ENCODE measurements around the gene UNK. TPM values are rescaled to one million over a fixed set of nuclear protein-coding genes. Genes with fewer than 3 reads are reported as not detected.

Gene UNK
- total and polyA plus RNA-seq, 2 of the 13 experiments (the other 11 are each of a cell fraction or from before 2014, with no cell fraction given): 31.6 to 33.0 TPM

- TF ChIP-seq, protein P1, sequence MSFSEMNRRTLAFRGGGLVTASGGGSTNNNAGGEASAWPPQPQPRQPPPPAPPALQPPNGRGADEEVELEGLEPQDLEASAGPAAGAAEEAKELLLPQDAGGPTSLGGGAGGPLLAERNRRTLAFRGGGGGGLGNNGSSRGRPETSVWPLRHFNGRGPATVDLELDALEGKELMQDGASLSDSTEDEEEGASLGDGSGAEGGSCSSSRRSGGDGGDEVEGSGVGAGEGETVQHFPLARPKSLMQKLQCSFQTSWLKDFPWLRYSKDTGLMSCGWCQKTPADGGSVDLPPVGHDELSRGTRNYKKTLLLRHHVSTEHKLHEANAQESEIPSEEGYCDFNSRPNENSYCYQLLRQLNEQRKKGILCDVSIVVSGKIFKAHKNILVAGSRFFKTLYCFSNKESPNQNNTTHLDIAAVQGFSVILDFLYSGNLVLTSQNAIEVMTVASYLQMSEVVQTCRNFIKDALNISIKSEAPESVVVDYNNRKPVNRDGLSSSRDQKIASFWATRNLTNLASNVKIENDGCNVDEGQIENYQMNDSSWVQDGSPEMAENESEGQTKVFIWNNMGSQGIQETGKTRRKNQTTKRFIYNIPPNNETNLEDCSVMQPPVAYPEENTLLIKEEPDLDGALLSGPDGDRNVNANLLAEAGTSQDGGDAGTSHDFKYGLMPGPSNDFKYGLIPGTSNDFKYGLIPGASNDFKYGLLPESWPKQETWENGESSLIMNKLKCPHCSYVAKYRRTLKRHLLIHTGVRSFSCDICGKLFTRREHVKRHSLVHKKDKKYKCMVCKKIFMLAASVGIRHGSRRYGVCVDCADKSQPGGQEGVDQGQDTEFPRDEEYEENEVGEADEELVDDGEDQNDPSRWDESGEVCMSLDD (CRISPR knock-in tag; IDR thresholded peaks at IDR 0.05; ENCODE audit: borderline replicate concordance): peak; percentile 76; the same call in 1 of the 2 replicates
- TF ChIP-seq STAG1 (CRISPR knock-in tag; IDR thresholded peaks at IDR 0.05) (no peak), ZFP41 (CRISPR knock-in tag; IDR thresholded peaks at IDR 0.05; ENCODE audit: borderline replicate concordance) (no peak), ZFP1 (CRISPR knock-in tag; IDR thresholded peaks at IDR 0.05) (no peak), ZSCAN25 (CRISPR knock-in tag; IDR thresholded peaks at IDR 0.05) (no peak), RBAK (CRISPR knock-in tag; IDR thresholded peaks at IDR 0.05) (no peak), UBTF (CRISPR knock-in tag; IDR thresholded peaks at IDR 0.05) (no peak), ZNF709 (CRISPR knock-in tag; IDR thresholded peaks at IDR 0.05) (no peak), TFE3 (CRISPR knock-in tag; IDR thresholded peaks at IDR 0.05) (no peak), ZNF605 (CRISPR knock-in tag; IDR thresholded peaks at IDR 0.05) (peak; percentile 39; the same call in 1 of the 2 replicates), ZBTB38 (CRISPR knock-in tag; IDR thresholded peaks at IDR 0.05) (no peak), SKIL (CRISPR knock-in tag; IDR thresholded peaks at IDR 0.05; ENCODE audit: borderline replicate concordance) (no peak), RXRB (CRISPR knock-in tag; IDR thresholded peaks at IDR 0.05; ENCODE audit: borderline replicate concordance) (no peak), ZNF703 (CRISPR knock-in tag; IDR thresholded peaks at IDR 0.05; ENCODE audit: borderline replicate concordance) (no peak), HNF4A (CRISPR knock-in tag; IDR thresholded peaks at IDR 0.05) (no peak)
- TF ChIP-seq, protein P2, sequence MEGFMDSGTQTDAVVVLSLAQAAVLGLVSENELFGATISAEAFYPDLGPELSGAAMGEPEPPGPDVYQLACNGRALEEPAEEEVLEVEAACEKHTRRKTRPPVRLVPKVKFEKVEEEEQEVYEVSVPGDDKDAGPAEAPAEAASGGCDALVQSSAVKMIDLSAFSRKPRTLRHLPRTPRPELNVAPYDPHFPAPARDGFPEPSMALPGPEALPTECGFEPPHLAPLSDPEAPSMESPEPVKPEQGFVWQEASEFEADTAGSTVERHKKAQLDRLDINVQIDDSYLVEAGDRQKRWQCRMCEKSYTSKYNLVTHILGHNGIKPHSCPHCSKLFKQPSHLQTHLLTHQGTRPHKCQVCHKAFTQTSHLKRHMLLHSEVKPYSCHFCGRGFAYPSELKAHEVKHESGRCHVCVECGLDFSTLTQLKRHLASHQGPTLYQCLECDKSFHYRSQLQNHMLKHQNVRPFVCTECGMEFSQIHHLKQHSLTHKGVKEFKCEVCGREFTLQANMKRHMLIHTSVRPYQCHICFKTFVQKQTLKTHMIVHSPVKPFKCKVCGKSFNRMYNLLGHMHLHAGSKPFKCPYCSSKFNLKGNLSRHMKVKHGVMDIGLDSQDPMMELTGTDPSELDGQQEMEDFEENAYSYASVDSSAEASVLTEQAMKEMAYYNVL (CRISPR knock-in tag; IDR thresholded peaks at IDR 0.05; ENCODE audit: borderline replicate concordance): peak; percentile 79; the same call in 1 of the 2 replicates
- TF ChIP-seq, protein P3, sequence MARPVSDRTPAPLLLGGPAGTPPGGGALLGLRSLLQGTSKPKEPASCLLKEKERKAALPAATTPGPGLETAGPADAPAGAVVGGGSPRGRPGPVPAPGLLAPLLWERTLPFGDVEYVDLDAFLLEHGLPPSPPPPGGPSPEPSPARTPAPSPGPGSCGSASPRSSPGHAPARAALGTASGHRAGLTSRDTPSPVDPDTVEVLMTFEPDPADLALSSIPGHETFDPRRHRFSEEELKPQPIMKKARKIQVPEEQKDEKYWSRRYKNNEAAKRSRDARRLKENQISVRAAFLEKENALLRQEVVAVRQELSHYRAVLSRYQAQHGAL (CRISPR knock-in tag; IDR thresholded peaks at IDR 0.05; ENCODE audit: not compliant biosample characterization): peak; percentile 87
Measured at GRCh38 chr17:75783803-75784472, 668 bp upstream of the UNK start (continued).

All from HepG2 (cell line).